HG02884 (cell line): ENCODE results near the gene SRPRB.

ENCODE experiments used
- ATAC-seq: cut with Tn5 transposase; IDR thresholded peaks from one replicate; pipeline ENCODE4 v1.9.1; 2021; ENCODE audit warnings: mild to moderate bottlenecking, moderate library complexity; ENCODE audit not compliant: unreplicated experiment

SRPRB gene

GRCh38 chr3:133825969-133826727, 20.5 kb downstream of the SRPRB start:
- ATAC-seq, result no peak

GRCh38 chr3:133827136-133827535, 21.5 kb downstream of the SRPRB start:
- no peak for ATAC-seq

- ATAC-seq, result no peak
Measured at GRCh38 chr3:133827684-133828083, 22.1 kb downstream of the SRPRB start.

- ATAC-seq, result no peak
Measured at GRCh38 chr3:133828576-133829309, 23.1 kb downstream of the SRPRB start.

GRCh38 chr3:133829310-133829707, 23.7 kb downstream of the SRPRB start:
- no peak for ATAC-seq

- no peak for ATAC-seq
Measured at GRCh38 chr3:133830071-133830470, 24.5 kb downstream of the SRPRB start.

GRCh38 chr3:133831966-133832801, 26.6 kb downstream of the SRPRB start:
- no peak for ATAC-seq

- ATAC-seq, result no peak
Measured at GRCh38 chr3:133832802-133833144, 27.2 kb downstream of the SRPRB start.

GRCh38 chr3:133833267-133833666, 27.7 kb downstream of the SRPRB start:
- no peak for ATAC-seq

- ATAC-seq, result no peak
Measured at GRCh38 chr3:133833880-133834620, 28.4 kb downstream of the SRPRB start.

GRCh38 chr3:133834621-133835417, 29.2 kb downstream of the SRPRB start:
- ATAC-seq, result no peak

- ATAC-seq, result no peak
Measured at GRCh38 chr3:133835418-133835743, 29.8 kb downstream of the SRPRB start.

- ATAC-seq, result no peak
Measured at GRCh38 chr3:133835961-133836360, 30.3 kb downstream of the SRPRB start.

- no peak for ATAC-seq
Measured at GRCh38 chr3:133836497-133837158, 31.0 kb downstream of the SRPRB start.

- no peak for ATAC-seq
Measured at GRCh38 chr3:133837487-133838295, 32.1 kb downstream of the SRPRB start.

GRCh38 chr3:133838296-133838789, 32.7 kb downstream of the SRPRB start:
- ATAC-seq, result no peak

GRCh38 chr3:133838916-133839800, 33.5 kb downstream of the SRPRB start:
- no peak for ATAC-seq
